Endodermal cell (in vitro differentiated cells): ENCODE measurements around the gene NTN4. TPM values are rescaled to one million over a fixed set of nuclear protein-coding genes. Genes with fewer than 3 reads are reported as not detected.

ENCODE experiments used
- DNase-seq: peaks from one replicate; pipeline ENCODE4 v3.0.0-alpha.2; 2017
- H3K27ac ChIP-seq: 2 replicates; pipeline ENCODE4 v1.5.1; 2013; ENCODE audit warnings: mild to moderate bottlenecking, low read depth, low read length, moderate library complexity
- H3K27me3 ChIP-seq: 2 replicates; pipeline ENCODE4 v1.6.1; 2013; ENCODE audit warnings: mild to moderate bottlenecking, low read length, moderate library complexity; ENCODE audit not compliant: insufficient read depth, control insufficient read depth, poor library complexity, severe bottlenecking
- H3K36me3 ChIP-seq: 2 replicates; pipeline ENCODE4 v1.7.0; 2013; ENCODE audit warnings: mild to moderate bottlenecking, low read length, moderate library complexity; ENCODE audit not compliant: control insufficient read depth, insufficient read depth
- H3K4me1 ChIP-seq: one replicate; pipeline ENCODE4 v1.7.0; 2013; ENCODE audit warnings: low read length; ENCODE audit not compliant: control insufficient read depth, insufficient read depth
- H3K4me3 ChIP-seq: 2 replicates; pipeline ENCODE4 v1.5.1; 2013; ENCODE audit warnings: mild to moderate bottlenecking, low read length, moderate library complexity
- H3K9ac ChIP-seq: 2 replicates; pipeline ENCODE4 v1.6.1; 2013; ENCODE audit warnings: mild to moderate bottlenecking, low read length, moderate library complexity; ENCODE audit not compliant: poor library complexity, severe bottlenecking; ENCODE audit errors: extremely low read depth
- H3K9me3 ChIP-seq: 2 replicates; pipeline ENCODE4 v1.6.1; 2013; ENCODE audit warnings: mild to moderate bottlenecking, low read length, moderate library complexity; ENCODE audit not compliant: control insufficient read depth
- H3K27ac Mint-ChIP-seq: 2 replicates; pipeline ENCODE4 v1.8.0; 2020; ENCODE audit warnings: mixed read lengths
- H3K27me3 Mint-ChIP-seq: 2 replicates; pipeline ENCODE4 v1.8.0; 2021; ENCODE audit warnings: mild to moderate bottlenecking, mixed read lengths; ENCODE audit not compliant: insufficient read depth
- H3K36me3 Mint-ChIP-seq: 2 replicates; pipeline ENCODE4 v1.8.0; 2020; ENCODE audit warnings: low read depth, mixed read lengths
- H3K4me1 Mint-ChIP-seq: 2 replicates; pipeline ENCODE4 v1.8.0; 2020; ENCODE audit warnings: mixed read lengths
- H3K4me3 Mint-ChIP-seq: 2 replicates; pipeline ENCODE4 v1.8.0; 2020; ENCODE audit warnings: mild to moderate bottlenecking, moderate library complexity, mixed read lengths
- H3K9me3 Mint-ChIP-seq: 2 replicates; pipeline ENCODE4 v1.8.0; 2020; ENCODE audit warnings: mild to moderate bottlenecking, mixed read lengths
- WGBS, 2 experiments: methylation state at CpG; one replicate each; pipeline versions ENCODE4 v1.1.5 to v1.1.7; 2013; ENCODE audit warnings: missing lambda C conversion rate in 2 of 2, mixed read lengths in 1 of 2; ENCODE audit not compliant: insufficient coverage in 1 of 2, insufficient read length in 1 of 2; 5-methylcytosine and 5-hydroxymethylcytosine counted together
- total RNA-seq, 2 donors: library from RNA; stranded (reverse); fragmentation: NEBNext Ultra II Directional in 1 of 2; extraction: Animal tissue kit (Norgen Biotek cat#: 25700) in 1 of 2; gene quantifications; 2 replicates in 1 of 2; 3 replicates in 1 of 2; pipeline ENCODE4 v1.2.1, GENCODE V29; 2021
- TF ChIP-seq, protein P1 (sequence below): fragments of 200-600 bp; sonication (generic); conservative IDR thresholded peaks from 2 replicates; pipeline ENCODE4 v1.5.0; 2021; ENCODE audit warnings: antibody characterized with exemption, mild to moderate bottlenecking

The NTN4 gene
- total RNA-seq, 2 donors from 2014 or later = 57.4 to 58.2 TPM

GRCh38 chr12:95837240-95838038 lies 46.9 kb upstream of the NTN4 start:
- Histone ChIP-seq H3K27ac (no peak overlapping the region), H3K9ac (no peak overlapping the region), H3K27me3 (no peaks in the 10 kb centered on the region), H3K9me3 (no peaks in the 10 kb centered on the region), H3K4me3 (no peak overlapping the region), H3K36me3 (no peaks in the 10 kb centered on the region), H3K4me1 (no peaks in the 10 kb centered on the region)
- Mint-ChIP-seq H3K36me3 (no peaks in the 10 kb centered on the region), H3K4me1 (peaks cover 11% of the 10 kb centered on the region), H3K4me3 (no peak overlapping the region), H3K27ac (no peak overlapping the region), H3K9me3 (no peaks in the 10 kb centered on the region), H3K27me3 (peaks cover 6% of the 10 kb centered on the region)
- no peak for DNase-seq
- TF ChIP-seq, protein P1, sequence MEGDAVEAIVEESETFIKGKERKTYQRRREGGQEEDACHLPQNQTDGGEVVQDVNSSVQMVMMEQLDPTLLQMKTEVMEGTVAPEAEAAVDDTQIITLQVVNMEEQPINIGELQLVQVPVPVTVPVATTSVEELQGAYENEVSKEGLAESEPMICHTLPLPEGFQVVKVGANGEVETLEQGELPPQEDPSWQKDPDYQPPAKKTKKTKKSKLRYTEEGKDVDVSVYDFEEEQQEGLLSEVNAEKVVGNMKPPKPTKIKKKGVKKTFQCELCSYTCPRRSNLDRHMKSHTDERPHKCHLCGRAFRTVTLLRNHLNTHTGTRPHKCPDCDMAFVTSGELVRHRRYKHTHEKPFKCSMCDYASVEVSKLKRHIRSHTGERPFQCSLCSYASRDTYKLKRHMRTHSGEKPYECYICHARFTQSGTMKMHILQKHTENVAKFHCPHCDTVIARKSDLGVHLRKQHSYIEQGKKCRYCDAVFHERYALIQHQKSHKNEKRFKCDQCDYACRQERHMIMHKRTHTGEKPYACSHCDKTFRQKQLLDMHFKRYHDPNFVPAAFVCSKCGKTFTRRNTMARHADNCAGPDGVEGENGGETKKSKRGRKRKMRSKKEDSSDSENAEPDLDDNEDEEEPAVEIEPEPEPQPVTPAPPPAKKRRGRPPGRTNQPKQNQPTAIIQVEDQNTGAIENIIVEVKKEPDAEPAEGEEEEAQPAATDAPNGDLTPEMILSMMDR = no peak
- WGBS, 2 experiments = 87% methylated on average over 10 of the region's 10 CpGs

- Mint-ChIP-seq H3K4me1 (peaks cover 11% of the 10 kb centered on the region), H3K27me3 (peaks cover 6% of the 10 kb centered on the region), H3K9me3 (no peaks in the 10 kb centered on the region), H3K27ac (no peak overlapping the region), H3K36me3 (no peaks in the 10 kb centered on the region), H3K4me3 (no peak overlapping the region)
- no peak overlapping the region for H3K27ac ChIP-seq
- WGBS, 2 experiments = 0% methylated on average over 1 of the region's 1 CpG
- no peak for DNase-seq
- no peaks in the 10 kb centered on the region for H3K27me3 ChIP-seq
- no peak overlapping the region for H3K4me3 ChIP-seq
- TF ChIP-seq, protein P1 = no peak
- H3K9ac ChIP-seq = no peak overlapping the region
- H3K9me3 ChIP-seq = no peaks in the 10 kb centered on the region
- H3K4me1 ChIP-seq = no peaks in the 10 kb centered on the region
- no peaks in the 10 kb centered on the region for H3K36me3 ChIP-seq
Measured at GRCh38 chr12:95836630-95837239, 46.2 kb upstream of the NTN4 start.

- TF ChIP-seq, protein P1 = no peak
- 79 to 86% methylated on average over 2 to 3 of the region's 3 CpGs for WGBS, 2 experiments
- Histone ChIP-seq H3K27me3 (no peaks in the 10 kb centered on the region), H3K4me1 (no peaks in the 10 kb centered on the region), H3K4me3 (no peak overlapping the region), H3K9me3 (no peaks in the 10 kb centered on the region), H3K27ac (no peak overlapping the region), H3K36me3 (no peaks in the 10 kb centered on the region), H3K9ac (no peak overlapping the region)
- H3K27me3 Mint-ChIP-seq = peaks cover 6% of the 10 kb centered on the region
- peaks cover 11% of the 10 kb centered on the region for H3K4me1 Mint-ChIP-seq
- no peak for DNase-seq
- H3K4me3 Mint-ChIP-seq = no peak overlapping the region
- H3K27ac Mint-ChIP-seq = no peak overlapping the region
- H3K36me3 Mint-ChIP-seq = no peaks in the 10 kb centered on the region
- no peaks in the 10 kb centered on the region for H3K9me3 Mint-ChIP-seq
Measured at GRCh38 chr12:95836185-95836609, 45.6 kb upstream of the NTN4 start.
